ENCODE data around the gene MIA3. TPM values are rescaled to one million over a fixed set of nuclear protein-coding genes. Genes with fewer than 3 reads are reported as not detected.
"Not testable (repeated sequence)": the region's sequence is repeated elsewhere in the genome, so short reads cannot be mapped to it uniquely, and the experiment has no call there.

The MIA3 gene
- total and polyA plus RNA-seq, 2 experiments from 2014 or later: 32.7 to 40.0 TPM

DNA sequence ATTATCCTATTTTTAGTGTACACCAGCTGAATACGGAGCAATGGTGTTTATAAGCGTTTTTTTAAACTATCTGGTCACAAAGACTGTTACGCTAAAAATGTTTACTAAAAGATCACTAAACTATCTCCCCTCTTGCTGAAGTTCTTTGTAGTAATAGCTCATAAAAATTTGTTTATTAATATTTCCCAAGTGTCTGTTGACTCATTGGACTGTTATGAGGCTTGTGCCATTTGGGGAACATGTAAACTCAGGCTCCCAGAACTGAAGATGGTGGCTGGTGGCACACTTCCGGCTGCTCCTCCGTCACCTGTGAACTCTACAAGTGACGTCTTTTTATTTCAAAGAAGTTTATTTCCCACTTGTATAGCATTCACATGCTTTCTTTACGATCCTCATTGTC lies 48.1 kb downstream of the MIA3 start (continued):
- no peak for TF ChIP-seq EZH2phosphoT487 (IDR thresholded peaks at IDR 0.05; ENCODE audit: unreplicated experiment)
- TF ChIP-seq, protein P1, sequence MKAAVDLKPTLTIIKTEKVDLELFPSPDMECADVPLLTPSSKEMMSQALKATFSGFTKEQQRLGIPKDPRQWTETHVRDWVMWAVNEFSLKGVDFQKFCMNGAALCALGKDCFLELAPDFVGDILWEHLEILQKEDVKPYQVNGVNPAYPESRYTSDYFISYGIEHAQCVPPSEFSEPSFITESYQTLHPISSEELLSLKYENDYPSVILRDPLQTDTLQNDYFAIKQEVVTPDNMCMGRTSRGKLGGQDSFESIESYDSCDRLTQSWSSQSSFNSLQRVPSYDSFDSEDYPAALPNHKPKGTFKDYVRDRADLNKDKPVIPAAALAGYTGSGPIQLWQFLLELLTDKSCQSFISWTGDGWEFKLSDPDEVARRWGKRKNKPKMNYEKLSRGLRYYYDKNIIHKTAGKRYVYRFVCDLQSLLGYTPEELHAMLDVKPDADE (IDR thresholded peaks at IDR 0.05): no peak

DNA sequence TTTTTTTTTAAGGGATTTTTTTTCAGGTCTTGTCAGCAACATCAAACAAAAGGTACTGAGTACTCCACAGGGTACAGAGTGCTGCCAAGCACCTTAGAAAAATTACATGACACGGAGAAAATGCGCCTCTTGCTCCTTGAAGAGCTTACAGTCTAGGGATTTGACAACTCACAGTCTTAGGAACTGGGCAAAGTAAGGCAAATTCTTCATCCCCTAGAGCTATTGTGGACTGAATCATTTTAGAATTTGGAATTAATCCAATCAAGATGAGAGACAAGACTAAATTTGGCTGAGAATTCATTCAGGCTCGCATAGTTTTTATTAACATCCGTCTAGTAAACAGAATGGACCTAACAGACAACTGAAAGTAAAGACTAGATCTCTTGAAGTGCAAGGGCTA lies 50.3 kb downstream of the MIA3 start:
- H3K36me3 ChIP-seq (ENCODE audit: insufficient read depth): peaks cover 21% of the 10 kb centered on the region; the same call in 1 of the 2 replicates
- H3K4me3 Mint-ChIP-seq; H3F3A ChIP-seq (replicated peaks; ENCODE audit: low read depth); H3K9me2 ChIP-seq (ENCODE audit: insufficient read depth); DNase-seq (ENCODE audit: low spot score); ATAC-seq; H3K27ac ChIP-seq (ENCODE audit: low read depth); H3K27ac Mint-ChIP-seq; H3K27me3 Mint-ChIP-seq (ENCODE audit: insufficient read depth, low read depth, poor library complexity); H3K9me3 Mint-ChIP-seq; H4K20me1 ChIP-seq (replicated peaks; ENCODE audit: insufficient read depth); H3K4me1 Mint-ChIP-seq; H3K4me3 ChIP-seq; H2AFZ ChIP-seq; H3K79me2 ChIP-seq (replicated peaks; ENCODE audit: insufficient read depth); H3K27me3 ChIP-seq (ENCODE audit: insufficient read depth); H3K4me1 ChIP-seq (ENCODE audit: insufficient read depth); H3K4me2 ChIP-seq: not testable (repeated sequence)
- peaks cover 43% of the 10 kb centered on the region for H3K36me3 Mint-ChIP-seq (ENCODE audit: low read depth)

DNA sequence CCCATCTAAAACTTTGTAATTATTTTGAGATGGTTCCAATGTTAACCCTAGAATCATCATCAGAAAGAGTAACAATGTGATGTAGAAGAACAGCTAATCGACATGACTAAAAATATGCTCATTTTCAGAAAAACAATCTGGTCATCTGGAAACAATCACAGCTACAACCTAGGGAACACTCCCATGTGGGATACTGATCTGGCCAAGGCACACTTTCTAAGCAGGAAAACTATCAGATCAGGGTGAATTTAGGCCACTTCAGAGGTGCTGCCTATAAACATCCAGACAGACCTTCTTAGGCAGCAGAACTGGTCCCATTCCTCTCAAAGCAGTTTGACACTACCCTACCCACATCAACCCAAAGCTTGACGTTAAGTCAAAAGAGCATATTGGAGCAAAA lies 51.2 kb downstream of the MIA3 start:
- not testable (repeated sequence) for DNase-seq (ENCODE audit: low spot score); H3K79me2 ChIP-seq (replicated peaks; ENCODE audit: insufficient read depth); H4K20me1 ChIP-seq (replicated peaks; ENCODE audit: insufficient read depth); H3K27ac Mint-ChIP-seq; H3K4me1 ChIP-seq (ENCODE audit: insufficient read depth); H3K9me3 Mint-ChIP-seq; H3K27ac ChIP-seq (ENCODE audit: low read depth); H3K4me3 Mint-ChIP-seq; ATAC-seq; H3K4me3 ChIP-seq; H3K27me3 Mint-ChIP-seq (ENCODE audit: insufficient read depth, low read depth, poor library complexity); H3K4me1 Mint-ChIP-seq; H3K27me3 ChIP-seq (ENCODE audit: insufficient read depth); H2AFZ ChIP-seq; H3K4me2 ChIP-seq; H3F3A ChIP-seq (replicated peaks; ENCODE audit: low read depth); H3K9me2 ChIP-seq (ENCODE audit: insufficient read depth)
- peaks cover 40% of the 10 kb centered on the region for H3K36me3 Mint-ChIP-seq (ENCODE audit: low read depth)
- peaks cover 16% of the 10 kb centered on the region; the same call in 1 of the 2 replicates for H3K36me3 ChIP-seq (ENCODE audit: insufficient read depth)

DNA sequence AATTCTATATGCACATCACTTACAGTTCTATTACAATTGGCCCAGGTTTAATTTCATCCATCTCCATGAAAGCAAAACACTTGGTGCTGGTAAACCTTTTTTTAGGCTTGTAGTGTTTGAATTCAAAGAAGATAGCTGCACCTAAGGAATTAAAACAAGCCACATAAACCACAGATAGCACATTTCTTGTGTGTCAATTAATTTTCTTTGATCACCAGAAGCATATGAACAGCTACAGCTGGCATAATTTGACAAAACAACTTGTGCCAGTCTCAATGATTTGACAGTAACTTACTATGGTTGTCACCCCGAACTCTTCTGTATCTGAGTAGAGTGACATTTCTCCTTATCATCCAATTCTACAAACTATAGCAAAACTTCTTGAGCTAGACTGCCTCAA lies 52.2 kb downstream of the MIA3 start:
- H3K36me3 ChIP-seq (ENCODE audit: insufficient read depth): peaks cover 10% of the 10 kb centered on the region; the same call in 1 of the 2 replicates
- H2AFZ ChIP-seq: no peak overlapping the region
- 0 out of 2 replicates have a peak, but pooled peaks cover 7% of the 10 kb centered on the region for H4K20me1 ChIP-seq (replicated peaks; ENCODE audit: insufficient read depth)
- Mint-ChIP-seq H3K36me3 (ENCODE audit: low read depth) (peaks cover 40% of the 10 kb centered on the region), H3K4me1 (no peaks in the 10 kb centered on the region), H3K27me3 (ENCODE audit: insufficient read depth, low read depth, poor library complexity) (no peaks in the 10 kb centered on the region), H3K27ac (no peak overlapping the region), H3K4me3 (no peak overlapping the region), H3K9me3 (no peaks in the 10 kb centered on the region)
- no peaks in the 10 kb centered on the region for H3K27me3 ChIP-seq (ENCODE audit: insufficient read depth)
- H3K4me2 ChIP-seq: no peak overlapping the region
- no peak for ATAC-seq
- no peaks in the 10 kb centered on the region for H3K79me2 ChIP-seq (replicated peaks; ENCODE audit: insufficient read depth)
- no peak overlapping the region for H3K4me3 ChIP-seq
- DNase-seq (ENCODE audit: low spot score): no peak
- H3K4me1 ChIP-seq (ENCODE audit: insufficient read depth): no peaks in the 10 kb centered on the region
- H3F3A ChIP-seq (replicated peaks; ENCODE audit: low read depth): no peaks in the 10 kb centered on the region
- H3K27ac ChIP-seq (ENCODE audit: low read depth): no peak overlapping the region
- H3K9me2 ChIP-seq (ENCODE audit: insufficient read depth): no peaks in the 10 kb centered on the region
- TF ChIP-seq ZNF114 (CRISPR knock-in tag; IDR thresholded peaks at IDR 0.05): no peak
- TF ChIP-seq, protein P1 (IDR thresholded peaks at IDR 0.05): no peak
- no peak for TF ChIP-seq POLR2AphosphoS5 (IDR thresholded peaks at IDR 0.05; ENCODE audit: low read depth)
- TF ChIP-seq, protein P2, sequence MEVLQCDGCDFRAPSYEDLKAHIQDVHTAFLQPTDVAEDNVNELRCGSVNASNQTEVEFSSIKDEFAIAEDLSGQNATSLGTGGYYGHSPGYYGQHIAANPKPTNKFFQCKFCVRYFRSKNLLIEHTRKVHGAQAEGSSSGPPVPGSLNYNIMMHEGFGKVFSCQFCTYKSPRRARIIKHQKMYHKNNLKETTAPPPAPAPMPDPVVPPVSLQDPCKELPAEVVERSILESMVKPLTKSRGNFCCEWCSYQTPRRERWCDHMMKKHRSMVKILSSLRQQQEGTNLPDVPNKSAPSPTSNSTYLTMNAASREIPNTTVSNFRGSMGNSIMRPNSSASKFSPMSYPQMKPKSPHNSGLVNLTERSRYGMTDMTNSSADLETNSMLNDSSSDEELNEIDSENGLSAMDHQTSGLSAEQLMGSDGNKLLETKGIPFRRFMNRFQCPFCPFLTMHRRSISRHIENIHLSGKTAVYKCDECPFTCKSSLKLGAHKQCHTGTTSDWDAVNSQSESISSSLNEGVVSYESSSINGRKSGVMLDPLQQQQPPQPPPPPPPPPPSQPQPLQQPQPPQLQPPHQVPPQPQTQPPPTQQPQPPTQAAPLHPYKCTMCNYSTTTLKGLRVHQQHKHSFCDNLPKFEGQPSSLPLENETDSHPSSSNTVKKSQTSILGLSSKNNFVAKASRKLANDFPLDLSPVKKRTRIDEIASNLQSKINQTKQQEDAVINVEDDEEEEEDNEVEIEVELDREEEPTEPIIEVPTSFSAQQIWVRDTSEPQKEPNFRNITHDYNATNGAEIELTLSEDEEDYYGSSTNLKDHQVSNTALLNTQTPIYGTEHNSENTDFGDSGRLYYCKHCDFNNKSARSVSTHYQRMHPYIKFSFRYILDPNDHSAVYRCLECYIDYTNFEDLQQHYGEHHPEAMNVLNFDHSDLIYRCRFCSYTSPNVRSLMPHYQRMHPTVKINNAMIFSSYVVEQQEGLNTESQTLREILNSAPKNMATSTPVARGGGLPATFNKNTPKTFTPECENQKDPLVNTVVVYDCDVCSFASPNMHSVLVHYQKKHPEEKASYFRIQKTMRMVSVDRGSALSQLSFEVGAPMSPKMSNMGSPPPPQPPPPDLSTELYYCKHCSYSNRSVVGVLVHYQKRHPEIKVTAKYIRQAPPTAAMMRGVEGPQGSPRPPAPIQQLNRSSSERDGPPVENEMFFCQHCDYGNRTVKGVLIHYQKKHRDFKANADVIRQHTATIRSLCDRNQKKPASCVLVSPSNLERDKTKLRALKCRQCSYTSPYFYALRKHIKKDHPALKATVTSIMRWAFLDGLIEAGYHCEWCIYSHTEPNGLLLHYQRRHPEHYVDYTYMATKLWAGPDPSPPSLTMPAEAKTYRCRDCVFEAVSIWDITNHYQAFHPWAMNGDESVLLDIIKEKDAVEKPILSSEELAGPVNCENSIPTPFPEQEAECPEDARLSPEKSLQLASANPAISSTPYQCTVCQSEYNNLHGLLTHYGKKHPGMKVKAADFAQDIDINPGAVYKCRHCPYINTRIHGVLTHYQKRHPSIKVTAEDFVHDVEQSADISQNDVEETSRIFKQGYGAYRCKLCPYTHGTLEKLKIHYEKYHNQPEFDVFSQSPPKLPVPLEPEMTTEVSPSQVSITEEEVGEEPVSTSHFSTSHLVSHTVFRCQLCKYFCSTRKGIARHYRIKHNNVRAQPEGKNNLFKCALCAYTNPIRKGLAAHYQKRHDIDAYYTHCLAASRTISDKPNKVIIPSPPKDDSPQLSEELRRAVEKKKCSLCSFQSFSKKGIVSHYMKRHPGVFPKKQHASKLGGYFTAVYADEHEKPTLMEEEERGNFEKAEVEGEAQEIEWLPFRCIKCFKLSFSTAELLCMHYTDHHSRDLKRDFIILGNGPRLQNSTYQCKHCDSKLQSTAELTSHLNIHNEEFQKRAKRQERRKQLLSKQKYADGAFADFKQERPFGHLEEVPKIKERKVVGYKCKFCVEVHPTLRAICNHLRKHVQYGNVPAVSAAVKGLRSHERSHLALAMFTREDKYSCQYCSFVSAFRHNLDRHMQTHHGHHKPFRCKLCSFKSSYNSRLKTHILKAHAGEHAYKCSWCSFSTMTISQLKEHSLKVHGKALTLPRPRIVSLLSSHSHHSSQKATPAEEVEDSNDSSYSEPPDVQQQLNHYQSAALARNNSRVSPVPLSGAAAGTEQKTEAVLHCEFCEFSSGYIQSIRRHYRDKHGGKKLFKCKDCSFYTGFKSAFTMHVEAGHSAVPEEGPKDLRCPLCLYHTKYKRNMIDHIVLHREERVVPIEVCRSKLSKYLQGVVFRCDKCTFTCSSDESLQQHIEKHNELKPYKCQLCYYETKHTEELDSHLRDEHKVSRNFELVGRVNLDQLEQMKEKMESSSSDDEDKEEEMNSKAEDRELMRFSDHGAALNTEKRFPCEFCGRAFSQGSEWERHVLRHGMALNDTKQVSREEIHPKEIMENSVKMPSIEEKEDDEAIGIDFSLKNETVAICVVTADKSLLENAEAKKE (CRISPR knock-in tag; IDR thresholded peaks at IDR 0.05): no peak
